Measurements from ENCODE around the gene ZNF280A.
A peak's percentile ranks its signal among the peaks of the same experiment; 100 is the strongest.

ZNF280A gene

GRCh38 chr22:22520020-22520656 lies at the start of gene ZNF280A:
Gene ZNF280A, minus strand, starts transcription at chr22:22520270. Its CDS starts 4,640 bp downstream, at chr22:22515630.
- no peak for DNase-seq

GRCh38 chr22:22569218-22569617 lies 49.1 kb upstream of the ZNF280A start:
- no peak for DNase-seq

- no peak for DNase-seq
Measured at GRCh38 chr22:22565981-22566380, 45.9 kb upstream of the ZNF280A start.

GRCh38 chr22:22558972-22559603 lies 39.0 kb upstream of the ZNF280A start, which contains the start of gene PRAME:
Gene PRAME, minus strand, starts transcription at chr22:22559265. Its CDS starts 2,433 bp downstream, at chr22:22556832.
- peak; percentile 59 for DNase-seq

GRCh38 chr22:22558071-22558971 lies 38.3 kb upstream of the ZNF280A start:
- no peak for DNase-seq

GRCh38 chr22:22556995-22557925 lies 37.2 kb upstream of the ZNF280A start:
- no peak for DNase-seq

- no peak for DNase-seq
Measured at GRCh38 chr22:22556578-22556977, 36.5 kb upstream of the ZNF280A start.

GRCh38 chr22:22555596-22555995 lies 35.5 kb upstream of the ZNF280A start:
- no peak for DNase-seq

GRCh38 chr22:22554587-22555284 lies 34.7 kb upstream of the ZNF280A start:
- DNase-seq, result no peak

- no peak for DNase-seq
Measured at GRCh38 chr22:22553735-22554586, 33.9 kb upstream of the ZNF280A start.

- no peak for DNase-seq
Measured at GRCh38 chr22:22553141-22553540, 33.1 kb upstream of the ZNF280A start.

- DNase-seq, result no peak
Measured at GRCh38 chr22:22552630-22553029, 32.6 kb upstream of the ZNF280A start.

- no peak for DNase-seq
Measured at GRCh38 chr22:22550789-22551434, 30.8 kb upstream of the ZNF280A start.

GRCh38 chr22:22548910-22549309 lies 28.8 kb upstream of the ZNF280A start:
- DNase-seq, result no peak

GRCh38 chr22:22548317-22548716 lies 28.2 kb upstream of the ZNF280A start:
- DNase-seq, result no peak

GRCh38 chr22:22547692-22548300 lies 27.7 kb upstream of the ZNF280A start:
- no peak for DNase-seq

GRCh38 chr22:22547226-22547625 lies 27.2 kb upstream of the ZNF280A start:
- DNase-seq, result no peak

GRCh38 chr22:22546490-22546889 lies 26.4 kb upstream of the ZNF280A start:
- no peak for DNase-seq

GRCh38 chr22:22545084-22545483 lies 25.0 kb upstream of the ZNF280A start:
- no peak for DNase-seq

Data from CD4-positive, alpha-beta T cell treated with Interleukin-15 for 1 hour (primary cell).